HG03565 (cell line): Measurements from ENCODE around the gene SLITRK3.
A peak's percentile ranks its signal among the peaks of the same experiment; 100 is the strongest.

Experiments
- ATAC-seq: cut with Tn5 transposase; IDR thresholded peaks from one replicate; pipeline ENCODE4 v1.9.1; 2021; ENCODE audit warnings: mild to moderate bottlenecking, moderate library complexity; ENCODE audit not compliant: unreplicated experiment

SLITRK3 gene

GRCh38 chr3:165195640-165196576, at the start of gene SLITRK3:
SLITRK3 (minus strand) TSS chr3:165196384; CDS start chr3:165190830, 5,554 bp downstream.
- ATAC-seq: no peak

- ATAC-seq: no peak
These were observed 47.4 kb upstream of the SLITRK3 start for GRCh38 chr3:165243597-165243996.

- no peak for ATAC-seq
These were observed 37.5 kb upstream of the SLITRK3 start for GRCh38 chr3:165233501-165234195.

- ATAC-seq: no peak
These were observed 29.4 kb upstream of the SLITRK3 start for GRCh38 chr3:165225604-165226003.

- no peak for ATAC-seq
These were observed 21.6 kb upstream of the SLITRK3 start for GRCh38 chr3:165217739-165218138.

GRCh38 chr3:165212580-165212979, 16.4 kb upstream of the SLITRK3 start:
- ATAC-seq: no peak

- no peak for ATAC-seq
These were observed 15.5 kb upstream of the SLITRK3 start for GRCh38 chr3:165211721-165212120.

GRCh38 chr3:165210727-165211126, 14.5 kb upstream of the SLITRK3 start:
- no peak for ATAC-seq

- ATAC-seq: no peak
These were observed 13.9 kb upstream of the SLITRK3 start for GRCh38 chr3:165210132-165210531.

GRCh38 chr3:165206454-165207266, 10.5 kb upstream of the SLITRK3 start:
- peak; percentile 98 for ATAC-seq

GRCh38 chr3:165204445-165204844, 8.3 kb upstream of the SLITRK3 start:
- no peak for ATAC-seq

- no peak for ATAC-seq
These were observed 6.8 kb upstream of the SLITRK3 start for GRCh38 chr3:165202995-165203394.

- no peak for ATAC-seq
These were observed 5.8 kb upstream of the SLITRK3 start for GRCh38 chr3:165201964-165202363.

- ATAC-seq: no peak
These were observed 1.3 kb upstream of the SLITRK3 start for GRCh38 chr3:165197481-165197800.

- ATAC-seq: no peak
These were observed 645 bp upstream of the SLITRK3 start for GRCh38 chr3:165196577-165197480.

GRCh38 chr3:165195241-165195639, 944 bp downstream of the SLITRK3 start:
- ATAC-seq: no peak

- ATAC-seq: no peak
These were observed 1.5 kb downstream of the SLITRK3 start for GRCh38 chr3:165194511-165195240.

- no peak for ATAC-seq
These were observed 2.6 kb downstream of the SLITRK3 start for GRCh38 chr3:165193366-165194254.
